ENCODE results near the gene ESYT2. TPM values are rescaled to one million over a fixed set of nuclear protein-coding genes. Genes with fewer than 3 reads are reported as not detected.

Gene ESYT2
- polyA plus RNA-seq, 10 donors: 31.3 to 39.4 (median 34.9) TPM

DNA sequence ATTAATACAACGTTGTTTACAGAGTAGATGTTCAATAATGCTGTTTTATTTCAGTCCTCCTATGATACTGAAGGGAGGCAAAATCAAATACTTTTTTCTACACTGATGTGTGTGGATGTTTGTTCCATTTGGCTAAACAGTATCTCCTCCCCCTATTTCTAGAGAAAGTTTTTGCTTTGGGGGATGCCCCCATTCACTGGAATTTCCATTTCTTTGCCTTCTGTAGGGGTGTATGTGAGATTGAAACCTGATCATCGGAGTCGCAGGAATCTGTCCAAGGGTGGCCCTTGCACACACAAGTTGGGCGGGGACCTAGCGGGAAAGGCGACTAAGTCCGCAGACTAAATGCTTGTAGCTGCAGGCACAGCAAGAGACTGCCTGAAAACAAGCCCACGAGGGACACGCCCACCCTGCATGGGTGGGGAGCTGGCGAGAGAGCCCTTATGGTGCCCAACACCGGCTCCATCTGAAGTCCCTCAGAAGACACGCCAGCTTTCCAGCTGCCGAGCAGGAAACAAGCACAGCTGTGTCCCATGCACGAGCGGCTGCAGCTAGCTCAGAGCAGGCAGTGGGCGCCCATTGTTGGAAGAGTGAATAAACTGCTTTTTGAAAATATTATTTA lies 58.0 kb downstream of the ESYT2 start:
- DNase-seq: peak; percentile 19 to 66 (median 27)

DNA sequence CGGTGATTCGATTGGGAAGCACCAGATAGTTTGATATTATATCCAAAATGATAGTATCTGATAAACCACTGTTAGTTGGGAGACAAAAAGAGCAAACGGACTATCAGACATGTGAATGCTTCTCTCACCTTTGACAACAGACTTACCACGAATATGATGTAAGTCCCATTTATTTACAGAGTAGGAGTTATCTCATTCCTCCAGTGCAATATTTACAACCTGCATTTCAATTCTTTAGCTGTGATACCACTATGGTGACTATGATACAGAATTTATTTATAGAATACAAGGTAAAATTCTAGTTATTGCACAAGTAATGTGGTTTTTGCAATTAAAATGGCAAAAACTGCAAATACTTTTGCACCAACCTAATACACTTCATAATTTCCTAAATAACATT lies 61.6 kb downstream of the ESYT2 start:
- DNase-seq: no peak

DNA sequence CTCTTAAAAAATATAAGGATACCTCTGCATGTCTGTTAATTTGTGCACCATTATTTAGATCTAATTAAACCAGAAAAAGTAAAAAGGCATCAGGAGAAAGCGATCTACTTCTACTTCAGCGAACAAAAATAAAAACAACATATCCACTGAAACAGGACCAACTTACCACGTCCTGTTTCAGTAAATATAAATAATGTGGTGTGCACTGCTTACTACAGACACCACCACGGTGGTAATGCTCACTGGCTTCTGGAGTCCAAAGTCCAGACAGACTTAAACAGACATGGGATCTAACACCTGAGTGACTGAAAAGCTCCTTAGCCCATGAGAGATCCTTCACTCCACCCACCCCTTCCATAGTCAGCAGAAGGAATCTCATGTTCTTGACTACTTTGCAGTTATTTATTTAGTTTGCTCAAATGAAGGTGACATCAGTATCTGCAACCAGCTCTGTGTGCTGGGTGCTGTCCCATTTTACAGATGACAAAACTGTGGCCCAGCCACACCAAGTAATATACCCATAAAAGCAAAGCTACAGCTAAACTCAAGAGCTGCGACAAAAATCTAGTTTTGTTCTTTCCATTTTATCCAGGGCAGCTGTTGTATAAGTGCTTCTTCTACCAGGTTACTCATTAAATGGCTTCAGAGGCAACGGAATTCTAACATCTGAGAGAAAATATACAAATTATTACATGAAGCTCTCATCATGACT lies 62.6 kb downstream of the ESYT2 start:
- DNase-seq: no peak

DNA sequence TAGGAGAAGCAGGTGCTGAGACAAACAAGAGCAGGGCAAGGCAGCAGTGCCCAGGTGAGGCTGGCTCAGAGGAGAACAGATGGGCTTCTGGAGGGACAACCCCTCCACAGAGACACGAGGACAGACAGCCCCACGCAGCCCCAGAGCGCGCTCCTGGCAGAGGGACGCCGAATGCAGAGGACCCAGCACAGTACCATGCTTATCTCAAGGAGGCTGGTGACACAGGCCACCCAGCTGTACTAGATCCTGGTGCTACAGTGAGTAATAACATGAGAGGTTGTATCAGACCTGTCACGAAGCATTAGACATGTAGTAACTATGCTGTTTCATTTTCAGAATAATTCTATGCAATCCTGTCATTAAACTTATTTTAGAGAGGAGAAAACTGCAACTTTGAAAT lies 64.3 kb downstream of the ESYT2 start:
- DNase-seq: no peak

DNA sequence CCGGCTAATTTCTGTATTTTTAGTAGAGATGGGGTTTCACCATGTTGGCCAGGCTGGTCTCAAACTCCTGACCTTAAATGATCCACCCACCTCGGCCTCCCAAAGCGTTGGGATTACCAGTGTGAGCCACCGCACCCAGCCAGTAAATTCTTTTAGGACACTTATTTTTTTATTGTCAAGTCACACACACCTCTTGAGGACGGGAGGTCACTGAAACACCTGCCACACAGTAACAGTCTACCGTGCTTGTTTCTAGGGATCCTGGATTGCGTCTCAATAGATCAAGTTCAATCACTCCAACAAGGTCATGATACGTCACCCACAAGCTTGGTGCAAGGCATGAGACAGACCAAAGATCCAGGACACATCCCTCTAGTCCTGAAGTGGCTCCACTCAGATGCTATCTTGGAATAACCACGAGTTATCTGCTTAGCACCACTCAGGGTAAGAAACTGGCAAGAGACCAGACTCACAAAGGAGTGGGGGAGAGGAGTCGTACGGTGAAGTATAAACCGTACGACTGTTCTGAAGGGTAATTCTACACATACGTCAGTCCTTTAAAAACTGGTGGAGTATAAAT lies 65.8 kb downstream of the ESYT2 start:
- no peak for DNase-seq

DNA sequence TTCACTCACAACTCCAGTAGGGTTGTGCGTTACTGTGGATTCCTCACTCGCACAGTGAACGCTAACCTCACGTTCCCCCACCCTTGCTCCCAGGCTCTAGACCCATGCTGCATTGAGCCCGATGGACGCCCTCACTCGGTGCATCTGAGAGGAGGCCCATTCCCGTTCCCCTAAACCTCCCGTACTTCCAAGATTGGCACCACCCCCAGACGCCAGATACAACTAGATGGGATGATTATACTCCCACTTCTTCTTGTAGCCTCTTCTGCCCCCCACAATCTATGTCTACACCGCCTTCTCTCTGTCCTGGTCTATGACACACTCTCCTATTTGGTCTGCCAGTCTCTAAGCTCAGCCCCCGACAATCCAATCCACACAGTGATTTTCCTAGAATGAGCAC lies 67.4 kb downstream of the ESYT2 start:
- no peak for DNase-seq

DNA sequence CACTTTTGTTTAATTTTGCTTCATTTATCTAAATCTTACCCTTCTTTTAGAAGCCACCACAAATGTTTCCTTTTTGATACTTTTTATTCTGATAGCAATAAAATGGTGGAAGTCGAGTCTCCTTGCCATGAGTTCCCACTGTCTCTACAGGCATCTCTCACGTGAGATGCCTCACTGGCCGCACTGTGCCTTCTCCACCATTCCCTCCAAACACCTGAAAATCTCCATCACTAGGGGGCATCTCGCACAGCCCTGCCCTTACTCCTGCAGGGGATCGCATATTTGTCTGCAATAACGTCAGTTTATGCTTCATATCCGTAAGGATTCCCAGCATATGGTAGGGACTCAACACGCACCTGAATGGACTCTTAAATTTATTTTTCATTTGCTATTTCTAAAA lies 68.4 kb downstream of the ESYT2 start:
- no peak for DNase-seq

DNA sequence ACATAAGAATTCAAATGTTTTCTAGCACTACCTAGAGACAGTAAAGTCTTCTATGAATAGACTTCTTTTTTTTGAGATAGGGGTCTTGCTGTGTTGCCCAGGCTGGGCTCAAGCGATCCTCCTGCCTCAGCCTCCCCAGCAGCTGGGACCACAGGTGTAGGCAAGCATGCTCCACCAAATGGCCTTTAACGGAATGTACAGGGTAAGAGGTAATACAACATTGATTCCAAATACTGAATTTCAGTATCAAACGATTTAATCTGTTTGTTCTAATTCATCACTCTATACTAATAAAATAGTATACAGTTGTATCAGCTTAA lies 68.9 kb downstream of the ESYT2 start:
- DNase-seq: no peak

DNA sequence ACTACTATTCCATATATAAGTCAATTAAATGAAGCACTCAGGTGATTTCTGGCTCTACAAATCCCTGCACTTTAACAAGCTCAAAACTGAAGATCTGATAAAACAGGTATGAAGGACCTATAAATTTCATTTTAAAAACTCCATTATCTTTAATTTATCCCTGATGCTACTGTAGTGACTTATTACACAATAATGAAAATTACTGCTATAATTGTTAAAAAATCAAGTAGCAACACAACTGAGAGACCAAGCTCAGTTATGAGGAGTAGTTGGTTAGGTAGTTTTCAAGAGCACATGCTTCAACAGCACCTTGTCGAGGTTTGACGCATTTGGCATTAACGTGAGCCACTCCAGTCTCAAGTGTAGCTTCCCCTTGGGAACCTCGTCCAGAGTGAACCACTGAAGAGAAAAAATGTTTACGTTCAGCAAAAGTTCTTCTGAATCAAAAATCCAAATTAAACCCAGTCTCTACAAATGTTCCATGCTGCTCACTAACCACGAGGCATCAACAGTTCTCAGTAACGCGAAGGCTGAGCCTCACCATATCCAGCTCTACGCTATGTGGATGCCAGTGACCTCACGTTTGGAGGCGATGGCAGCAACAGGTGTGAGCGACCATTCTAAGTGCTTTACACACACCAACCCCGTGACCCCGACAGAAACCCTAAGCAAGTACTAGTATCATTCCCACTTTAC lies 69.4 kb downstream of the ESYT2 start:
- no peak for DNase-seq

DNA sequence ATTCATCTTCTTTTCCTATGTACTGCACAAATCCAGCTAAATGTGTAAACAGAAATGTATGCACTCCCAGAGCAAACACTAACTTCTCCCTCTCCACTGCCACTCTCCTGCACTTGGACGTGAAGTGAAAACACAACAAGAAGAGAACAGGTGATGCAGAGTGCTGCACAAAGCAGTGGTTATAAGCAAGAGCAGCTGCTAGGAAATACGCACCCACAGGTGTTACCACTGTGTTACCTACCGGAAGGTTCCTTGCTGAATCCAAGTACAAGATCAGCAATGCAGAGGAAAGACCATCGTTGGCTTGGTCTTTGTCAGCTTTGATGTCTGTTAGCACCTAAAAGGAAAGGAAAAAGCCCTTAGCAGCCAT lies 70.1 kb downstream of the ESYT2 start:
- no peak for DNase-seq

DNA sequence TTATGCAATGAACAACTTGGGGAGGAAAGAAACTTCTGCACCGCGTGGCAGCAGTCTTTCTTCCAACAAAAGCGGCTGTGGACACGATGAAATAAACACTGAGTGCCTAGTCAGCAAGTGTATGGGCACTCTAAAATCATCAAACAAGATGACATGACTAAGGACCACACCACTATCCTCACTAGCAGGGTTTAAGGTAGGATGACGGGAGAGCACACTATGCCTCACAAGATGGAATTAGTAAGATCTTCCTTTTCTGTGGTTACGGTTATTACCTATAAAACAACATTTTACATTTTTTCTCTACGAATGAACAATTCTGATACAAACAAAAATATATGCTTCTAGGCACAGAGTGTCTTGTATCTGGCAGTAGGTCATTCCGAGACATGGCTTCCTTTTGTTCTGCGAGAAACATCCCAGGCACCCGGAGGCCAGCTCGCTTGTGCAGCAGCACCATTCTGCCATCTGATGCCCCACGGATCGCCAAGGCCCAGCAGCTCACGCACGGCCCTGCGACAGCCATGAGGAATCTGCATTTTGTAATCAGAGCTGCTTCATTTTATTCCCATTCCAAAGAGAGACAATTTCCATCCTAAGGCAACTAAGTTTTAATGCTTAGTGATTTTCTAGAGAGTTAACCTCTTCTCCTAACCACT lies 70.6 kb downstream of the ESYT2 start:
- DNase-seq: no peak

DNA sequence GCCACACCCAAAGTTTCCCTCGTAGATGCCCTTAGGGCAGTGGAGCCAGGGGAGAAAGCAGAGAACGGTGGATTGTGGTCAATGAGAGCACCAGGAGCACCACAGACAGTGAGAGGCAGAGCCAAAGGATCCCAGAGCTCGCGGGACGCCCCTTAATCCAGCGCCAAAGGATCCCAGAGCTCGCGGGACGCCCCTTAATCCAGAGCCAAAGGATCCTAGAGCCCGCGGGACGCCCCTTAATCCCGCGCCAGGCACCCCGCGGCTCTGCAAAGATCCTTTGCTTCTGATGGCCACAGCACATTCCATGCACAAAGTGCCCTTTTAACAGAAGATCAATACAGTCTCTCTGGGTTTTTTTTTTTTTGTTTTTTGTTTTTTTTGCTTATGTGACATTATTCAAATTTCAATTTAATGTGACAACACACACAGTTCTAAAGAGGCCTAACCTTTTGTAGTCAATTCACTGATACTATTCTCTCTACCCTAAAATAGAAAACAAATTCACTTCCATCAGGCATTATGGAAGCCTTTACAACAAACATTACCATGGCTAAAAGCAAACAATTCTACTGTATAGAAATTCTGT lies 71.8 kb downstream of the ESYT2 start:
- no peak for DNase-seq

DNA sequence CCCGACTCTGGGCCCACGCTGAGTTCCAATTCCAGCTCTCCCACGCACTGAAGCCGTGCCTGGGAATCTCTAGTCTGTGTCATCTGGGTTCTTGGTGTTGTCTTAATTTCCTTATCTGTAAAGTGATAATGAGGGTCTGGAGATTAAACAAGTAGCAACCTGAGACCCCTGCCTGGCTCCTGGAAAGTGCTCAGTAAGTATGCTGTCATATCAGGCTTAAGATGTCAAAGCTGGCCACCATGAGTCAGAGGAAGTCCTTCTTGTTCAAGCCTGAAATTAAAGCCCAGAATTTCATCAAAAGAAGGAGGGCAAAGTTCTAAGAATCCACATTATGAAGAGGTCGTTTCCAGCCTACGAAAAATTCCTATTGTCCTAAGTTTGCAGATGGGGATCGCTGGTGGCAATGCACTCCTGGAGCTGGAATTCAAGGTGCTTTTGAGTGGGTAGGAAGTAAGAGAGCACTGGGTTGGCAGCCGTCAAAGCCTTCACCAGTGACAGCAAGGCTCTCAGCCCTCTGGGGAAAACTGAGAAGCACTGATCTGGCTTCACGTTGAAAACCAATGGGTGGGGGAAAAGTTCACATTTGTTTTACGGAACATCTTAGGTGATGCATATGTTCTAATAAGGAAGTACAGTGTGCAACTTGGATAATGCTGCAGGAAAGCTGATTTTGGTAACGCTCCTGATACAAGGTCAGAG lies 74.4 kb downstream of the ESYT2 start:
- DNase-seq: no peak

DNA sequence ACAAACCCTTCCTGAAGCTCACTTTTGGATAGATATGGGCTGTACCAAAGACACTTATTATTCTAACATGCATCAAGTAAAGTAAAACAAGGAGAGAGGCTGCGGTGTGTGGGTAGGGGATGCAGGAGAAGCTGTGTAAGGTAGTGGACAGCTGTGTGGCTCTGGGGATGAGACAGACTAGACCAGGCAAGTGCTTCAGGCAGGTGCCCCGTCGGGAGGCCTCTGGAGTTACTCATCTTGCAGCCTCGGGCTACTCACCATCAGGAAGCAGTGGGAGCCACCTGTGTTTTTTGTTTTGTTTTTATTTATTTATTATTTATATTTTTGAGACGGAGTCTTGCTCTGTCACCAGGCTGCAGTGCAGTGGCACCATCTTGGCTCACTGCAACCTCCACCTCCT lies 75.4 kb downstream of the ESYT2 start:
- DNase-seq: no peak

DNA sequence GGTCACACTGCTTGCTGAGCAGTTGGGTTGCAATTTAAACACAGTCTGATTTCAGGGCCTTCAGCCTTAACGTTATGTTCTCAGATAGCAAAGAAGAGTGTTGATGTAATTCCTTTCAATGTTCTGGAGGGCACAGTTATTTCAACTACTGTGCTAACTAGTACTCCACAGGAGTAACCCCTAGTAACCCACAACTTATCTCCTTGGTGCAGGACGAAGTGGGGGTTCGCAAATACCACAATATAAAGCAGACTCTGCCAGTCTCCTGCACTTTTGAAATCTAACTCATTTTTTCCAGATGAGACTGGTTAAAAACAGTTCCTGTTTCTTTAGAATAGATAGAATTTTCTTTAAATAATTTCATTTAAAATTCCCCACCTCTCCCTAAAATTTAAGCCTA lies 77.6 kb downstream of the ESYT2 start:
- DNase-seq: no peak

DNA sequence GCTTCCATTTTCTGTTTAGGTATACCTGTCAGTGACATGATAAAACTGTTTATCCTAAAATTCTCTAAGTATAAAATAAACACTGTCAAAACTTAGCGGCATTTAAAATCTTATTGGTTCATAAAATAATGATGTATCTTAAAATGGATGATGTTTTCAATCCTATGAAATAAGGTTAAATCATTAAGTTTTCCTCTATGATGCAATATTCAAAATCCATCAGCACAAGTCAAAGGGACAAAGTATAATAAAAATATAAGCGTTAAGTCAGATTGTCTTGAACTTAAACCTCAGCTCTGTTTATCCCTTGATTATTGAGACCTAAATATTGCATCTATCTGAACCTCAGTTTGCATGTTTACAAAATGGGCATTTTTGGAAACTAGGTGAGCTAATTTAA lies 78.1 kb downstream of the ESYT2 start:
- no peak for DNase-seq

DNA sequence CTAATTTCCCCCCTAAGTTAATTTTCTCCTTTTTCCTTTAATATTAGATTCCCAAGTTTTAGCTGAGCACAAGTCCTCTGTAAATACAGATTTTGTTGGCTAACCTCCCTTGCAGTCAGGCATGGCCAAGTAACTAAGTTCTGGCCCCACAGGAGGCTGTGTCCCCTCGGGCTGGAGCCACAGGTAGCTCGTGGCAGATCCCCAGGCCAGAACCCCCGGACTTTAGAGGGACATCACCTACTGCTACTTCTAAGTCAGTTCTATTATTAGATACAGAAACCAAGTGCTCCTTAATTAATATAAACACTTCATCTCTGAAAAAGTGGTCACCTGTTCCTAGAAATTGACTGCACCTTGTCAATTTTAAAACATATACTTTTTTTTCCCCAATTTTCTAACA lies 78.6 kb downstream of the ESYT2 start:
- no peak for DNase-seq

DNA sequence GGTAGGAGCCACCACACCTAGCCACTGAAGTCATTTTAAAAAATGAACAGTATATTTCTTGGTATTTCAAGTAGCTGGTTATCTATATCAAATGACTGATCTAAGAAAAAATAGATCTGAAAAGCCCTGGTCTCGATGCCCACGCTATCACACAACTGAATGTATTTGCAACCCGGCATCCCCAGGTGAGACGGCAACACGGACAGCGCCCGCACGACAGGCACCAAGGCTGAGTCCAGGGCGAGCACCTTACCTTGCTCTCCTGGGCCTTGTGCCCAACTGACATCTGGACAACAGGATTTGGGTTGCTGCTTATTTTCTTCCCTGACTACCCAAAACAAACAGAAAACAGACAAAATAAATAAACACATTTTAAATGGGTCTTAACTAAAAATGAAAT lies 79.9 kb downstream of the ESYT2 start:
- no peak for DNase-seq

DNA sequence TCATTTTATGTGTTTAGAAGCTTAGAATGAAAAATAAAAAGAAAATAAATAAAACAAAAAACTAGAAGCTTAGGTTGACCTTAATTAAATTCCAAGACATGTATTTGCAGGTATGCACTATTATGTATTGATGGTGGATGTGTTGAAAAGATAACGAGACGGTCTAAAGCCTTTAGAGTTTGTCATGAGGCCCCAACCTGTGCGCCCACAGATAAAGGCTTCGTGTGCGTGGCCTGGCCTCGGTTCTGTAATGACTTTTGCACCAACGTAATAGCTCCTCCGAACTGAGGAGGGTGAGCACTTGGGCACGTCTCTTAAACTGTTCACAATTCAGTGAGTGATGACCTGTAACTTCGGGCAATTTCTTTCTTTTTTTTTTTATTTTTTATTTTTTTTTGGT lies 81.0 kb downstream of the ESYT2 start:
- no peak for DNase-seq

DNA sequence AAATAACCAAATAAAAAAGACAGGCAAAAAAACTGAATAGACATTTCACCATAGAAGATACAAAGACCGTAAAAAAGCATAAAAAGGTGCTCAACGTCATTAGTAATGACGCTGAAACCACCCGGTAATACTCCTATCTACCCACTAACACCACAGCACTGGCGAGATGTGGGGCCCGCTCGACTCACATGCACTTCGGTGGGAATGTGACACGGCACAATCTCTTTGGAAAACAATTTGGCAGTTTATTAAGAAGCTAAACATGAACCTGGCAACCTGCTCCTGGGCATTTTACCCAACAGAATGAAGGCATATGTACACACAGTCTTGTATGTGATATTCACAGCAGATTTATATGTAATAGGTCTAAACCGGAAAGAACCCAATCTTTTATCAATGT lies 81.9 kb downstream of the ESYT2 start:
- DNase-seq: no peak

DNA sequence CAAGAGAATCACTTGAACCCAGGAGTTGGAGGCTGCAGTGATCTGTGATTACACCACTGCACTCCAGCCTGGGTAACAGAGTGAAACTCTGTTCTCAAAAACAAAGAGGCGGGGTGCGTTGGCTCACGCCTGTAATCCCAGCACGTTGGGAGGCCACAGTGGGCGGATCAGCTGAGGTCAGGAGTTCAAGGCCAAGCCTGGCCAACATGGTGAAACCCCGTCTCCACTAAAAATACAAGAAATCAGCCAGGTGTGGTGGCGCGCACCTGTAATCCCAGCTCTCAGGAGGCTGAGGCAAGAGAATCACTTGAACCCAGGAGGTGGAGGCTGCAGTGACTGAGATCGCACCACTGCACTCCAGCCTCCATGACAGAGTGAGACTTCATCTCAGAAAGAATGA lies 82.4 kb downstream of the ESYT2 start:
- DNase-seq: no peak
